Esophagus squamous epithelium (tissue), 5 donors: ENCODE data around the gene POLR3GL. TPM values are rescaled to one million over a fixed set of nuclear protein-coding genes. Genes with fewer than 3 reads are reported as not detected.

ENCODE experiments used
- DNase-seq: peaks from one replicate; lab custom pipeline; 2025; lab: John Stamatoyannopoulos, UW
- H3K27ac ChIP-seq, 4 donors: fragments of 200-600 bp; sonication (generic); one replicate each; pipeline ENCODE4 v1.5.1; 2016 to 2019; ENCODE audit warnings: mild to moderate bottlenecking in 1 of 4
- H3K27me3 ChIP-seq, 4 donors: fragments of 200-600 bp; sonication (generic); 1 replicate in 3 of 4; 2 replicates in 1 of 4; pipeline versions ENCODE4 v1.5.1 to v1.6.0; 2017 to 2021; ENCODE audit warnings: antibody characterized with exemption in 1 of 4
- H3K36me3 ChIP-seq, 3 donors: fragments of 200-600 bp; sonication (generic); one replicate each; pipeline ENCODE4 v1.5.1; 2016 to 2019
- H3K4me1 ChIP-seq, 3 donors: fragments of 200-600 bp; sonication (generic); one replicate each; pipeline ENCODE4 v1.5.1; 2017 to 2019
- H3K4me3 ChIP-seq, 4 donors: fragments of 200-600 bp; sonication (generic); 1 replicate in 3 of 4; 2 replicates in 1 of 4; pipeline ENCODE4 v1.5.1; 2016 to 2019; ENCODE audit warnings: mild to moderate bottlenecking in 2 of 4, moderate library complexity in 1 of 4
- H3K9me3 ChIP-seq, 3 donors: fragments of 200-600 bp; sonication (generic); one replicate each; pipeline ENCODE4 v1.5.1; 2016 to 2019
- POLR2A ChIP-seq, 4 donors: fragments of 450-650 bp; IDR thresholded peaks; one replicate each; pipeline ENCODE4 v1.6.1; 2017; ENCODE audit warnings: antibody characterized with exemption in 4 of 4, mild to moderate bottlenecking in 4 of 4, moderate library complexity in 3 of 4
- WGBS, 2 donors: methylation state at CpG; one replicate each; pipeline ENCODE4 v1.1.5; 2018; 5-methylcytosine and 5-hydroxymethylcytosine counted together
- intact Hi-C: fragments of 100-400 bp; cut with DNase I; formaldehyde crosslinking; loops from one replicate; pipeline ENCODE4 v1.15.0; 2022
- total RNA-seq, 4 donors: library from RNA; depleted of rRNA; stranded (reverse); fragments of >200 nt; gene quantifications; one replicate each; pipeline ENCODE4 v1.1.0, GENCODE V29; 2016
- TF ChIP-seq, protein P1 (sequence below), 6 experiments: fragments of 450-650 bp in 4 of 6; fragments of 200-600 bp in 2 of 6; sonication (generic) in 2 of 6; IDR thresholded peaks; one replicate each; pipeline ENCODE4 v1.5.1; 2016 to 2019; ENCODE audit warnings: antibody characterized with exemption in 6 of 6, mild to moderate bottlenecking in 4 of 6, moderate library complexity in 4 of 6
- donor health status: DM: yes; HTN: yes; CAD: no.

The POLR3GL gene
- total RNA-seq, 4 donors from 2014 or later = 2.9 to 15.9 (median 9.8) TPM

DNA sequence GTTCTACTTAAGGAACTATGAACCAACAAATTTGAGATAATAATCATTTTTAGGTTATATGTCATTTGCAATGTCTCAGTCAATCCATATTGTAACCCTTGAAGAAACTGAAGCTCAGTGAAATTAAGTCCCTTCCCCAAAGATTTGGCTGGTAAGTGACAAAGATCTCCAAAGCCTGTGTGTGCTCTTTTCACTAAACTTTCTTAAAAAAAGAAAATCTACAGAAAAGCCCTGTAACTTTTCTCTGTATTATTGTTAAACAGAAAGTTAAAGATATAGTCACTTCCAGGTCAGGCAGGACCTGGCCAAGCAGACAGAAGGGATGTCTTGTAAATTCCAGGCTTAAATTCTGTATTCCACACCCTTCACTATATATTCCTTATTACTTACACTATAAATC lies 8.1 kb upstream of the POLR3GL start:
- Histone ChIP-seq H3K27ac (peak overlapping the region; percentile 87 to 100 (median 95)), H3K4me3 (peak overlapping the region in 3 of 4 donors; percentile 61 to 98 (median 69)), H3K36me3 (no peaks in the 10 kb centered on the region), H3K4me1 (peaks cover 6 to 82% (median 32%) of the 10 kb centered on the region in 3 donors), H3K27me3 (peaks cover 0 to 5% (median 0%) of the 10 kb centered on the region in 4 donors), H3K9me3 (no peaks in the 10 kb centered on the region)
- DNase-seq = no peak
- no peak for TF ChIP-seq POLR2A (IDR thresholded peaks at IDR 0.05)
- TF ChIP-seq, protein P1, sequence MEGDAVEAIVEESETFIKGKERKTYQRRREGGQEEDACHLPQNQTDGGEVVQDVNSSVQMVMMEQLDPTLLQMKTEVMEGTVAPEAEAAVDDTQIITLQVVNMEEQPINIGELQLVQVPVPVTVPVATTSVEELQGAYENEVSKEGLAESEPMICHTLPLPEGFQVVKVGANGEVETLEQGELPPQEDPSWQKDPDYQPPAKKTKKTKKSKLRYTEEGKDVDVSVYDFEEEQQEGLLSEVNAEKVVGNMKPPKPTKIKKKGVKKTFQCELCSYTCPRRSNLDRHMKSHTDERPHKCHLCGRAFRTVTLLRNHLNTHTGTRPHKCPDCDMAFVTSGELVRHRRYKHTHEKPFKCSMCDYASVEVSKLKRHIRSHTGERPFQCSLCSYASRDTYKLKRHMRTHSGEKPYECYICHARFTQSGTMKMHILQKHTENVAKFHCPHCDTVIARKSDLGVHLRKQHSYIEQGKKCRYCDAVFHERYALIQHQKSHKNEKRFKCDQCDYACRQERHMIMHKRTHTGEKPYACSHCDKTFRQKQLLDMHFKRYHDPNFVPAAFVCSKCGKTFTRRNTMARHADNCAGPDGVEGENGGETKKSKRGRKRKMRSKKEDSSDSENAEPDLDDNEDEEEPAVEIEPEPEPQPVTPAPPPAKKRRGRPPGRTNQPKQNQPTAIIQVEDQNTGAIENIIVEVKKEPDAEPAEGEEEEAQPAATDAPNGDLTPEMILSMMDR (IDR thresholded peaks at IDR 0.05) = no peak
- intact Hi-C loops = no loop called here

DNA sequence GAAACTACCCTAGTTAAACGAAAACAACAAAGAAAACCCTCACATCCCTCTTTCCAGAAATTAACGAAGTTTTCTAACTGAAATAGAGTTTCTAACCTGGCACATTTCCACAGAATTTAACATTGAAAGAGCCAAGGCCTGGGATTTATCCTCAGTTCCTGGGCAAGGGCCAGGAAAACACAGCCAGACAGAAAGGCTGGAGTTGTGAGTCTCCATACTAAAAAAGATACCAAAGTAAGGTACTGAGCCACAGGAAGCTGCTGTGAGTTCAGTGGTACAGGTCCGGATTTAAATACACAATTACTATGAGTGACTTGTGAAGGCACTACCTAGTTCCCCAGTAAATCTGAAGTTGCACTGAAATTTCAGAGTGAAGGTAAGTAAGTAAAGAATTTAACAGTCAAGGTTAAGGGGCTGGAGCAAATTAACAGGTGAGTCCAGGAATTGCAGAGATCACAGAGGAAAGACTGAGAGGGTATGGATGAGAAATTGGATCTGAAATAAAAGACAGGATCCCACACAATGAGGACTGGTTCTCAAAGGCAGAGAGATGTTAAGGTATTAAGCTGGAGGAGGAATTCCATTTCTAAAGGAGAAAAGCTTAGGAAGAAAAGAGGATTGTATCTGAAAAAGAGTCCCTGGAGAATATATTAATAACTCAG lies 7.6 kb upstream of the POLR3GL start:
- H3K9me3 ChIP-seq = no peaks in the 10 kb centered on the region
- peaks cover 12 to 88% (median 38%) of the 10 kb centered on the region in 3 donors for H3K4me1 ChIP-seq
- no peaks in the 10 kb centered on the region for H3K36me3 ChIP-seq
- H3K27me3 ChIP-seq = peaks cover 0 to 10% (median 0%) of the 10 kb centered on the region in 4 donors
- no peak for DNase-seq
- 0 to 1% methylated on average over 3 of the region's 3 CpGs for WGBS, 2 donors
- H3K4me3 ChIP-seq = peak overlapping the region; percentile 61 to 98 (median 68)
- H3K27ac ChIP-seq = peak overlapping the region; percentile 87 to 100 (median 95)
- TF ChIP-seq, protein P1 (IDR thresholded peaks at IDR 0.05) = no peak
- no peak for TF ChIP-seq POLR2A (IDR thresholded peaks at IDR 0.05)
- intact Hi-C loops = no loop called here

DNA sequence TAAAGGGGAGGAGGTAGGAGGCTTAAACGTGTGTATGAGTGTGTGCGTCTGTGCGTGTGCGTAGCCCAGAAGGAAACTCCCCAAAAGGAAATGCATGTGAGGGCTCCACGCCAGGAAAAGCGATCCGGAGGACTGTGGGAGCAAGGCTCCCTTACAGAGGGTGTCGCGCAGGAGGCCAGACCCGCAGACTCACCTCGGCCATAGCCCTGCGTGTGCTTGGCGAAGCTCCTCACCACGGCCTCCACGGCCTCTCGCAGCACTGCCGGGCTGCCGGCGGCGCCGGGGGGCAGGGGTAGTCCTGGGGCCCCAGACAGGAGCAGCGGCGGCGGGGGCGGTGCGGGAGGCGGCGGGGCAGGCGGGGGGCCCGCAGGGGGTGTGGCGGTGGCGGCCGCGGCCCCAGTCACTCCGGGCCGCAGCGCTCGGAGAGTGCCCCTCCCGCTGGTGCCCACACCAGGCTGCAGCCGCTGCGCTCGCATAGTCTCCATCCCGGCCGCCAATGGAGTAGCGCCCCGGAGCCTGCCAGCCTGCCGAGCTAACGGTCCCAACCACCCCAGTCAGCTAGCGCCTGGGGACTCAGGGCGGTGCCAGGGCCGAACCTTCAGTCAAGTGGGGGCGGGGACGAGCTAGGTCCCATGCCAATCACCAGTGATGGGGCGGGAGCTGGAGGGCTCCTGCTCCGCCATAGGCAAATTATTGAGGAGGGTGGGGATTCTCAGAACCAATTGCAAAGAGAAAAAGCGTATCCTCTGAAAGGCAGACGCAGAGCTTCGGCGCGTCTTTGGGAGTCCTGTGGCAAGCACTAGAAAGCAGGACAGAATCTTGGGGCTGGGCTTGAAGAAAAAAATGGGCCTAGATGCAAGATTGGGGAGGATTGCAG lies 6.8 kb upstream of the POLR3GL start, which contains the start of gene LIX1L:
TSS of gene LIX1L (minus strand) at position 575 of the 877 bp plus-strand sequence. CDS start at position 485, 90 bp downstream.
- peak; percentile 83 for DNase-seq
- H3K27me3 ChIP-seq = peaks cover 0 to 10% (median 0%) of the 10 kb centered on the region in 4 donors
- peak within 1 kb of the TSS; percentile 87 to 100 (median 95) for H3K27ac ChIP-seq
- H3K4me1 ChIP-seq = peaks cover 17 to 95% (median 43%) of the 10 kb centered on the region in 3 donors
- WGBS, 2 donors = 0 to 1% methylated on average over 18 to 24 of the region's 60 CpGs
- H3K9me3 ChIP-seq = no peaks in the 10 kb centered on the region
- peak within 1 kb of the TSS; percentile 61 to 98 (median 68) for H3K4me3 ChIP-seq
- TF ChIP-seq, protein P1 (IDR thresholded peaks at IDR 0.05) = no peak
- TF ChIP-seq POLR2A (IDR thresholded peaks at IDR 0.05) = peak in 2 of 4 donors; percentile 68 to 89
- H3K36me3 ChIP-seq = no peaks in the 10 kb centered on the region
- intact Hi-C loops = no loop called here

DNA sequence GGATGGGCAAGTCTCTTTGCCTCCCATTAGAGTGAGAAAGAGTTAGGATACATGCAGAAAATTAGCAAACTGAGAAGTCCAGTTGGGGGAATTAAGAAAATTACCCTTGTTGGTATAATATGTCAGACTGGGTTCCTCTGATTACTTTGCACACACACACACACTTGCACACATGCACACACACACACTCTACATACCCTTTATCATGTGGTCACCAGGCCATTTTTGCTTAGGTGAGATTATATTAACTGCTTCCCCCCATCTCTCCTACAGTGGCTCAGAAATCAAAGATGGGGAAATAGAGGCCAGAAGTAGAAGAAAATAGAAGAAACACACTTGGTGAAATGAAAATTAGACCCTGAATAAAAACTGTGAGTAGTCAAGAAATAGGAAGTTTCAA lies 5.8 kb upstream of the POLR3GL start:
- Histone ChIP-seq H3K27ac (peak overlapping the region in 3 of 4 donors; percentile 94 to 100 (median 96)), H3K4me3 (no peak overlapping the region), H3K4me1 (peaks cover 25 to 98% (median 53%) of the 10 kb centered on the region in 3 donors), H3K27me3 (peaks cover 0 to 10% (median 0%) of the 10 kb centered on the region in 4 donors), H3K36me3 (no peaks in the 10 kb centered on the region), H3K9me3 (no peaks in the 10 kb centered on the region)
- TF ChIP-seq POLR2A (IDR thresholded peaks at IDR 0.05) = no peak
- TF ChIP-seq, protein P1 (IDR thresholded peaks at IDR 0.05) = no peak
- intact Hi-C loops = no loop called here
- no peak for DNase-seq
